GM18508 (cell line): ENCODE data around the gene RIPOR2.

Source experiments
- ATAC-seq: cut with Tn5 transposase; IDR thresholded peaks from one replicate; pipeline ENCODE4 v1.9.1; 2021; ENCODE audit warnings: moderate number of reproducible peaks; ENCODE audit not compliant: insufficient read depth, unreplicated experiment

The RIPOR2 gene

GRCh38 chr6:24909241-24910216 lies 26.2 kb downstream of the RIPOR2 start:
- no peak for ATAC-seq

GRCh38 chr6:24908650-24909035 lies 27.1 kb downstream of the RIPOR2 start:
- ATAC-seq, result no peak

- ATAC-seq, result no peak
Measured at GRCh38 chr6:24907919-24908649, 27.7 kb downstream of the RIPOR2 start.

- ATAC-seq, result no peak
Measured at GRCh38 chr6:24906314-24906713, 29.4 kb downstream of the RIPOR2 start.

- no peak for ATAC-seq
Measured at GRCh38 chr6:24905483-24905882, 30.3 kb downstream of the RIPOR2 start.

- no peak for ATAC-seq
Measured at GRCh38 chr6:24903681-24904080, 32.1 kb downstream of the RIPOR2 start.

GRCh38 chr6:24902782-24903181 lies 33.0 kb downstream of the RIPOR2 start:
- no peak for ATAC-seq

- no peak for ATAC-seq
Measured at GRCh38 chr6:24901698-24902328, 33.9 kb downstream of the RIPOR2 start.

GRCh38 chr6:24900917-24901697 lies 34.7 kb downstream of the RIPOR2 start:
- ATAC-seq, result no peak

GRCh38 chr6:24899997-24900325 lies 35.8 kb downstream of the RIPOR2 start:
- ATAC-seq, result no peak

GRCh38 chr6:24899136-24899996 lies 36.4 kb downstream of the RIPOR2 start:
- ATAC-seq, result no peak

- ATAC-seq, result no peak
Measured at GRCh38 chr6:24898676-24899075, 37.1 kb downstream of the RIPOR2 start.

- no peak for ATAC-seq
Measured at GRCh38 chr6:24897186-24897585, 38.6 kb downstream of the RIPOR2 start.

GRCh38 chr6:24893342-24893850 lies 42.4 kb downstream of the RIPOR2 start:
- ATAC-seq, result no peak

GRCh38 chr6:24891004-24891403 lies 44.8 kb downstream of the RIPOR2 start:
- no peak for ATAC-seq

GRCh38 chr6:24890471-24890870 lies 45.3 kb downstream of the RIPOR2 start:
- no peak for ATAC-seq

- no peak for ATAC-seq
Measured at GRCh38 chr6:24888715-24889370, 46.9 kb downstream of the RIPOR2 start.

GRCh38 chr6:24887545-24888140 lies 48.1 kb downstream of the RIPOR2 start:
- ATAC-seq, result no peak
